Naive thymus-derived CD8-positive, alpha-beta T cell (primary cell): ENCODE measurements around the gene PTPN9. TPM values are rescaled to one million over a fixed set of nuclear protein-coding genes. Genes with fewer than 3 reads are reported as not detected.
"Not testable (repeated sequence)": the region's sequence is repeated elsewhere in the genome, so short reads cannot be mapped to it uniquely, and the experiment has no call there.

ENCODE experiments used
- ATAC-seq, 2 donors: fragments of 150-1000 bp; cut with Tn5 transposase in 1 of 2; sonication (Bioruptor Pico), chemical (Tn5 transposase) in 1 of 2; 1 replicate in 1 of 2; 2 replicates in 1 of 2; pipeline ENCODE4 v1.10.0; 2021; ENCODE audit warnings: mild to moderate bottlenecking in 2 of 2, moderate library complexity in 2 of 2
- POLR2A ChIA-PET: fragments of 350-600 bp; sonication (Branson Sonifier 250); formaldehyde crosslinking; loops from one replicate; lab custom pipeline; 2021; ENCODE audit warnings: antibody characterized with exemption; lab: Charles Lee
- DNase-seq, 10 donors: peaks; one replicate each; pipeline versions ENCODE4 v3.0.0 to v3.0.0-alpha.2; 2020 to 2022
- H3K27ac Mint-ChIP-seq, 10 donors: one replicate each; pipeline ENCODE4 v1.8.0; 2020 to 2022; ENCODE audit warnings: mild to moderate bottlenecking in 10 of 10, mixed read lengths in 10 of 10, moderate library complexity in 4 of 10, inconsistent platforms in 1 of 10
- H3K27me3 Mint-ChIP-seq, 5 donors: one replicate each; pipeline ENCODE4 v1.8.0; 2021 to 2022; ENCODE audit warnings: mixed read lengths in 5 of 5
- H3K36me3 Mint-ChIP-seq, 3 donors: one replicate each; pipeline ENCODE4 v1.8.0; 2020 to 2022; ENCODE audit warnings: mixed read lengths in 3 of 3, mild to moderate bottlenecking in 2 of 3, inconsistent platforms in 1 of 3
- H3K4me1 Mint-ChIP-seq, 4 donors: one replicate each; pipeline ENCODE4 v1.8.0; 2021 to 2022; ENCODE audit warnings: mixed read lengths in 4 of 4
- H3K4me3 Mint-ChIP-seq, 10 donors: one replicate each; pipeline ENCODE4 v1.8.0; 2020 to 2022; ENCODE audit warnings: mild to moderate bottlenecking in 10 of 10, mixed read lengths in 10 of 10, moderate library complexity in 6 of 10, inconsistent platforms in 1 of 10
- H3K9me3 Mint-ChIP-seq, 9 donors: one replicate each; pipeline ENCODE4 v1.8.0; 2020 to 2022; ENCODE audit warnings: mixed read lengths in 9 of 9, mild to moderate bottlenecking in 3 of 9, inconsistent platforms in 1 of 9, moderate library complexity in 1 of 9
- polyA plus RNA-seq, 3 donors: library from polyadenylated mRNA; unstranded; fragments of 300-500 nt; fragmentation: Illumina TruSeq; gene quantifications; one replicate each; pipeline ENCODE4 v1.2.3, GENCODE V29; 2021
- total RNA-seq, 8 experiments: library from RNA in 2 of 8; stranded (reverse) in 2 of 8; gene quantifications; one replicate each; pipeline ENCODE4 v1.2.3 and lab custom pipeline; 2021 to 2026

Gene PTPN9
- total and polyA plus RNA-seq, 5 experiments from 2014 or later, result 10.1 to 19.6 (median 14.0) TPM

DNA sequence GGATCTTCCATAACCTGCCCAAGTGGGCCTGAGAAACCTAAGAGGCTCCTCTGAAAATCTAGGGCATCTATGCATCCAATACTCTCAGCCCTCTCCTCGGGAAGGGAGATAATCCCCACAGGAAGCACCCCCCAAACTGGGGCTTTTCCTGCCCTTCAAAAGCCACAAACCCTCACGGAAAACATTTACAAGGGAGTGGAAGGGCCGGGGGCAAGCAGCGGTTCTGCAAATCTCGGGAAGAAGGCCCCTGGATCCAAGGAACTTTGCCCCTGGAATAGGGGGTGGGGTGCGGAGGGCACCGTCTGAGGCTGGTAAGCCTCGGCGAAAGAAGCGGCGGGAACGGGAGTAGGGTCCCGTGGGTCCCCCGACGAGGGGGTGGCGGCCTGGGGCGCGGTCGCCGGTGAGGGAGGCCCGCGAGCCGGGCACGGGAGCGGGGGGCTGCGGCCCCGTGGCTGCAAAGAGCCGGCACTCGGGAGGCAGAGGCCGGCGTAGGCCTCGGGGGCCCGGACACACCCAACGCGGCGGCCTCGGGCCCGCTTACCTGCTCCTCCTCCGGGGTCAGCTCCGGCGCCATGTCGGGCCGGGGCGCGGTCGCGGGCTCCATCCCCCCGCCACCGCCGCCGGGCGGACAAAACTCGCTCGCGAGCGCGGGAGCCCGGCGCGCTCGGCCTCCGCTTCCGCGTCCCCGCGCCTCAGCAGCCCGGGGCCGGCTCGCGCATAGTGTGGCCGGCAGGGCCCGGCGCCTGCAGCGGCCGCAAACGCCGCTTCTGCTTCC lies 755 bp downstream of the PTPN9 start:
- ATAC-seq (peak; percentile 40 to 68), DNase-seq (peak in 7 of 10 donors; percentile 4 to 32 (median 21))
- Mint-ChIP-seq H3K27me3 (no peaks in the 10 kb centered on the region), H3K9me3 (no peaks in the 10 kb centered on the region), H3K36me3 (no peaks in the 10 kb centered on the region), H3K4me1 (peaks cover 18 to 37% (median 31%) of the 10 kb centered on the region in 4 donors), H3K4me3 (peak overlapping the region; percentile 91 to 96 (median 92)), H3K27ac (peak overlapping the region; percentile 88 to 95 (median 92))
- POLR2A ChIA-PET, result interaction anchor here (0.9 to 3.3 kb wide), 9 partner anchors 27 to 211 kb away, joined by 3 to 38 read pairs (median 6); partner anchors contain the start of genes IMP3, MAN2C1, SIN3A and SNUPN

DNA sequence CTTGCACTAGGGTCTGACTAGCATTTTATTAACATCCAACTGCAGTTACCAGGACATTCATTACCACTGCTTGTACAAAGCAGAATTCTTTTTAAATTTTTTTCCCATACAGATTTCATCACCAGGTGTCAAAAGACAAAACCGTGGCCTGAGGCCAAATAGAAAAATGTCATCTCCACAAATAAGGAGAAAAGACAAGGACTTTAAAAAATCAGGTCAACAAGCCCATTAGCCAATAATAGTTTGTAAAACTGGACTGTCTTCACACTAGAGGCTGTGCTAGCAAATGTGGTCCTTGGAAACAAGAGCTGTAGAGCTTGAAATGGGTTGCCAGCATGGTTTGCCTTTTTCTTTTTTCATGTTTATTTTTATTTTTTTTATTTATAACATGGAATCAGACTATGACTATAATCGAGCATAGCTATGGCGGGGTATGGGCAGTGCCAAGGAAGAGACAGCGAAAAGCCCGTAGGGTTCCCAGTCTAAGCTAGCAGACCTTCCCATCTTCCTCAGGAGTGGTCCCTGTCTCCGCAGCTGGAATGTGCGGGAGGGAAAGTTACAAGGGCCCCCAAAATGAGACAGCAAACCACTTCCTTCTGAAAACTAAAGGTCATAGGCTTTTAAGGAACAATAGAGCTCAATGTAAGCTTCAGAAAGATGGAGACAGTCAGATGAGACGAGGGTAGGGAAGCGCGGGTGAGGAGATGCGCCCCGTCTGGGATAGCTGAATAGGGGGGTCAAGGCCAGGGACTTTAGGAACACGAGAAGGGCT lies 1.5 kb downstream of the PTPN9 start:
- DNase-seq (peak in 2 of 10 donors; percentile 3 to 5), ATAC-seq (no peak)
- peak overlapping the region; percentile 85 to 95 (median 91) for H3K4me3 Mint-ChIP-seq
- POLR2A ChIA-PET, result interaction anchor here (0.9 to 3.3 kb wide), 4 partner anchors 43 to 209 kb away, joined by 3 to 38 read pairs (median 5); partner anchors contain the start of genes IMP3, MAN2C1 and SIN3A
- peak overlapping the region; percentile 88 to 95 (median 92) for H3K27ac Mint-ChIP-seq
- H3K4me1 Mint-ChIP-seq, result peaks cover 20 to 43% (median 37%) of the 10 kb centered on the region in 4 donors
- no peaks in the 10 kb centered on the region for H3K9me3 Mint-ChIP-seq
- no peaks in the 10 kb centered on the region for H3K27me3 Mint-ChIP-seq
- H3K36me3 Mint-ChIP-seq, result no peaks in the 10 kb centered on the region

DNA sequence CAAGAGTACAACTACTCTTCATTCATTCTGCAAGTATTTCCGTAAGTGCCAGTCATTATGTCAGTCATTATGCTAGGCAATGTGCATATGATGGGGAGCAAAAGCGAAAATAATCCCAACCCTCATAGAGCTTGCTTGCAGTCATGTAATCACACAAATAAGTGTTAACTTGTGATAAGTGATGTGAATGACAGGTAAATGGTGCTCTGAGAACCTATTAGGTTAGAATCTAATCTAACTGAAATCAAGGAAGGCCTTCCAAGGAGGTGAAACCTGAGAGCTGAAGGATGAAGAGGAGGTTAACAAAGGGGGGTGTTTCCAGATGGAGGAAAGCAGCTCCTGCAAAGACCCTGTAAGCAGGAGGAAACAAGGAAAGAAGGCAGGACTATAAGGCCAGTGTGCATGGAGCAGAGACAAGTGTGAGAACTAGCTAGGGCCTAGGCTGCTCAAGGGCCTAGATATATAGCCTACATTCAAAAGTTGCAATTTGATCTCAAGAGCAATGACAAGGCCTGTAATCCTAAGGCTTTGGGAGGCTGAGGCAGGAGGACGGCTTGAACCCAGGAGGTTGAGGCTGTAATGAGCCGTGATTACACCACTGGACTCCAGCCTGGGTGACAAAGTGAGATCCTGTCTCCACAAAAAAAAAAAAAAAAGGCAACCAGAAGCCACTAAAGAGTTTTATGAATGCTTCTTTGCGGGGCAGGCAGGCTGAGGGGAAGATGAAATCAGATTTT lies 5.3 kb downstream of the PTPN9 start:
- Mint-ChIP-seq H3K9me3 (no peaks in the 10 kb centered on the region), H3K27ac (peak overlapping the region; percentile 3 to 87 (median 60)), H3K36me3 (peaks cover 0 to 8% (median 0%) of the 10 kb centered on the region in 3 donors), H3K4me3 (peak overlapping the region in 1 of 10 donors; percentile 31), H3K27me3 (no peaks in the 10 kb centered on the region), H3K4me1 (peaks cover 22 to 37% (median 33%) of the 10 kb centered on the region in 4 donors)
- no peak for ATAC-seq
- DNase-seq, result no peak
- POLR2A ChIA-PET, result interaction anchor here (0.7 to 1.3 kb wide), 2 partner anchors 11 to 66 kb away, joined by 3 read pairs; partner anchors contain the start of gene IMP3

DNA sequence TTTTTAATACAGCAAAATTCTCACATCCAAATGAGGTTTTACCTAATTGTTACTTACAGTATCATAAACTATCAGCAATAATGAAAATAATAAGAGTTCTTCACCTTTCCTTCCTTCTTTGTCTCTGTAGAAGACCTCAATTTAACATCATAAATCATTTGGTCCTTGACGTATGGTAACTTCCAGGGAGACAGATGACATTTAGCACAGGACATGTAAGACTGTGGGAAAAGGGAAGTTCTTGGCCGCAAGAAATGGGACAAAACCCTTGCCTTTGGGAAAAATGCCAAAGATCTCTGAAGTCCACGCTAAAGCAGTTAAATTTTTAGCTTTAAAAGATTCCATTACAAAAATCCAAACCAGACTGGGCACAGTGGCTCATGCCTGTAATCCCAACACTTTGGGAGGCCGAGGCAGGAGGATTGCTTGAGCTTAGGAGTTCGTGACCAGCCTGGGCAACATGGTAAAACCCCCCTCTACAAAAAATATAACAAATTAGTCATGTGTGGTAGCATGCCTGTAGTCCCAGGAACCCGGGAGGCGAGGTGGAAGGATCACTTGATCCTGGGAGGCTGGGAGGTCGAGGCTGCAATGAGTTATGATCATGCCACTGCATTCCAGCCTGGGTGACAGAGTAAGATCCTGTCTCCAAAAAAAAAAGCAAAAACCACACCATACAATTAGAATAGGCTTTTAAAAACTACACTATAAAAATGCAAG lies 8.8 kb downstream of the PTPN9 start:
- no peak overlapping the region for H3K4me3 Mint-ChIP-seq
- H3K36me3 Mint-ChIP-seq, result peaks cover 0 to 10% (median 0%) of the 10 kb centered on the region in 3 donors
- no peak for ATAC-seq
- POLR2A ChIA-PET, result interaction anchor here (1.7 to 1.8 kb wide), 2 partner anchors 19 to 69 kb away, joined by 4 to 6 read pairs; partner anchors contain the start of gene IMP3
- no peaks in the 10 kb centered on the region for H3K27me3 Mint-ChIP-seq
- H3K9me3 Mint-ChIP-seq, result no peaks in the 10 kb centered on the region
- H3K4me1 Mint-ChIP-seq, result peaks cover 16 to 32% (median 20%) of the 10 kb centered on the region in 4 donors
- no peak for DNase-seq
- H3K27ac Mint-ChIP-seq, result no peak overlapping the region

DNA sequence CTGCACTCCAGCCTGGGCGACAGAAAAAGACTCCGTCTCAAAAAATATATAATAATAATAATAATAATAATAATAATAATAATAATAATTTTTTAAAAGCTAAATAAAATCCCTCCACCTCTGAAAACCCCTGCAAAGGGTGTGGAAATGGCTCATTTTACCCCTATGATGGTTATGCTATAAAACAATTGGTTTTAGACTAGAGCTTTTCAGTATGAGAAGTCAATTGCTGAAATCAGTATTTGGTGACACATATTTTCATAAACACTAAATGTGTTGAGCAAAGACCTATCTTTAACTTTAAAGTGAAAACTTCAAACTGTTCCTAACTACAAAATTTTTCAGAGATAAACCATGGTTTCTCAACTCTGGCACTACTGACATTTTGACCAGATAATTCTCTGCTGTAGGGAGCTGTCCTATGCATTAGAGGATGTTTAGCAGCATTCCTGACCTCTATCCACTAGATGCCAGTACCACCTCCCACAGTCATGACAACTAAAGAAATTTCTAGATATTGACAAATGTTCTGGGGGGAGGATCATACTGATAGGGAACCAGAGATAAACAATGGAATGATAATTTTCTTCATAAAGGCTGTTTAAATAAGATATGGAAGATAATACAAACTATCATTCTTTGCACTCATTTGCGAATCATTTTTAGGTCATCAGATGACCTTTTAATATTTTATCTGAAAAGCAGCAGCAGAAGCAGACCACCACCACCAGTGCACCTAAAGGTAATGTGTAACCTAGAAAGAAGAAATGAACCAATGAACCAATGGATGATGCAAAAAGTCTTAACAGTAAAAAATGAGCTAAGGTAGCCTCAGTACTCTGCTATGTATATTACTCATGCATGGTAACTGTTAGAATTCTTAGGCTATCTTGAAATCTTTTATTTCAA lies 13.8 kb downstream of the PTPN9 start:
- Mint-ChIP-seq H3K27me3 (no peaks in the 10 kb centered on the region), H3K9me3 (no peaks in the 10 kb centered on the region), H3K4me3 (no peak overlapping the region), H3K27ac (no peak overlapping the region), H3K36me3 (peaks cover 0 to 14% (median 0%) of the 10 kb centered on the region in 3 donors), H3K4me1 (peaks cover 0 to 16% (median 6%) of the 10 kb centered on the region in 4 donors)
- POLR2A ChIA-PET, result no interaction called here
- ATAC-seq (no peak), DNase-seq (no peak)

DNA sequence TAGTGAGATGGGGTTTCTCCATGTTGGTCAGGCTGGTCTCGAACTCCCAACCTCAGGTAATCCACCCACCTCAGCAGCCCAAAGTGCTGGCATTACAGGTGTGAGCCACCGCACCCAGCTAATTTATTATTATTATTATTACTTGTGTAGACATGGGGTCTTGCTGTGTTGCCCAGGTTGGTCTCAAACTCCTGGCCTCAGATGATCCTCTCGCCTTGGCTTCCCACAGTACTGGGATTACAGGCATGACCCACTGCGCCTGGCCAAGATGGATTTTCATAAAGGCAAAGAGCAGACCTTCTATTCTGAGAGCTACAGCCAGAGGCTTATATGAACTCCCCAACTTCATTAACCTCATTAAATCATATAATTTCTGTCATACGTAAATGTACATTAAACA lies 17.2 kb downstream of the PTPN9 start:
- Mint-ChIP-seq H3K4me1 (peaks cover 0 to 9% (median 3%) of the 10 kb centered on the region in 4 donors), H3K27me3 (no peaks in the 10 kb centered on the region), H3K9me3 (no peaks in the 10 kb centered on the region), H3K36me3 (peaks cover 0 to 10% (median 0%) of the 10 kb centered on the region in 3 donors), H3K27ac (peak overlapping the region in 1 of 10 donors; percentile 17), H3K4me3 (no peak overlapping the region)
- no peak for DNase-seq
- POLR2A ChIA-PET, result no interaction called here
- no peak for ATAC-seq

DNA sequence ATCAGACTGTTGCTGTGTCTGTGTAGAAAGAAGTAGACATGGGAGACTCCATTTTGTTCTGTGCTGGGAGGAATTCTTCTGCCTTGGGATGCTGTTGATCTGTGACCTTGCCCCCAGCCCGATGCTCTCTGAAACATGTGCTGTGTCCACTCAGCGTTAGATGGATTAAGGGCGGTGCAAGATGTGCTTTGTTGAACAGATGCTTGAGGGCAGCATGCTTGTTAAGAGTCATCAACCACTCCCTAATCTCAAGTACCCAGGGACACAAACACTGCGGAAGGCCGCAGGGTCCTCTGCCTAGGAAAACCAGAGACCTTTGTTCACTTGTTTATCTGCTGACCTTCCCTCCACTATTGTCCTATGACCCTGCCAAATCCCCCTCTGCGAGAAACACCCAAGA lies 19.8 kb downstream of the PTPN9 start:
- POLR2A ChIA-PET, H3K4me1 Mint-ChIP-seq, H3K27me3 Mint-ChIP-seq, H3K27ac Mint-ChIP-seq, H3K36me3 Mint-ChIP-seq, DNase-seq, ATAC-seq, H3K9me3 Mint-ChIP-seq, H3K4me3 Mint-ChIP-seq: not testable (repeated sequence)

DNA sequence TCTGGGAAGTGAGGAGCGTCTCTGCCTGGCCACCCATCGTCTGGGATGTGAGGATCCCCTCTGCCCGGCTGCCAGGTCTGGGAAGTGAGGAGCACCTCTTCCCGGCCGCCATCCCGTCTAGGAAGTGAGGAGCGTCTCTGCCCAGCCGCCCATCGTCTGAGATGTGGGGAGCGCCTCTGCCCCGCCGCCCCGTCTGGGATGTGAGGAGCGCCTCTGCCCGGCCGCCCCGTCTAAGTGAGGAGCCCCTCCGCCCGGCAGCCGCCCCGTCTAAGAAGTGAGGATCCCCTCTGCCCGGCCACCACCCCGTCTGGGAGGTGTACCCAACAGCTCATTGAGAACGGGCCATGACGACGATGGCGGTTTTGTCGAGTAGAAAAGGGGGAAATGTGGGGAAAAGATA lies 20.2 kb downstream of the PTPN9 start:
- DNase-seq, H3K27ac Mint-ChIP-seq, H3K27me3 Mint-ChIP-seq, H3K4me1 Mint-ChIP-seq, ATAC-seq, H3K9me3 Mint-ChIP-seq, H3K4me3 Mint-ChIP-seq, H3K36me3 Mint-ChIP-seq, POLR2A ChIA-PET: not testable (repeated sequence)

DNA sequence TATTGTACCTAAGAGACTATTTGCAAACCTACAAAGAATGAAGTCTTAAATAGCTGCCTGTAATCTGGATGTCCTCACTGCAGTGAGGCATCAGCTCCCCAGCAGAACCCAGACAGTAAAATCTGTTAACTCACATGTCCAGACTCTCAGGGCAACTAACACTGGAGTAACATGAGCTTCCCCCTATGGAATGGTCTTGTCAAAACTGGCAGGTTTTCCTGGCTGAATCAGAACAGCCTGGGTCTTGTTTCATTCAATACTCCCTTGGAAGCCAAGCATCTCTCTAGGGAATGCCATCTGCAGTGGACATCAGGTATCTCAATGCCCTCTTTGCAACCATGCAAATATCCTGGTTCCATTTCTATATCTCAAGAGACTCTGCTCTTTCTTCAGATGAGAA lies 24.4 kb downstream of the PTPN9 start:
- H3K27me3 Mint-ChIP-seq, result no peaks in the 10 kb centered on the region
- no peak overlapping the region for H3K4me3 Mint-ChIP-seq
- DNase-seq, result no peak
- peak overlapping the region in 2 of 10 donors; percentile 15 to 31 for H3K27ac Mint-ChIP-seq
- H3K9me3 Mint-ChIP-seq, result no peaks in the 10 kb centered on the region
- POLR2A ChIA-PET, result no interaction called here
- peaks cover 6 to 11% (median 8%) of the 10 kb centered on the region in 4 donors for H3K4me1 Mint-ChIP-seq
- H3K36me3 Mint-ChIP-seq, result peaks cover 0 to 4% (median 0%) of the 10 kb centered on the region in 3 donors
- ATAC-seq, result no peak

DNA sequence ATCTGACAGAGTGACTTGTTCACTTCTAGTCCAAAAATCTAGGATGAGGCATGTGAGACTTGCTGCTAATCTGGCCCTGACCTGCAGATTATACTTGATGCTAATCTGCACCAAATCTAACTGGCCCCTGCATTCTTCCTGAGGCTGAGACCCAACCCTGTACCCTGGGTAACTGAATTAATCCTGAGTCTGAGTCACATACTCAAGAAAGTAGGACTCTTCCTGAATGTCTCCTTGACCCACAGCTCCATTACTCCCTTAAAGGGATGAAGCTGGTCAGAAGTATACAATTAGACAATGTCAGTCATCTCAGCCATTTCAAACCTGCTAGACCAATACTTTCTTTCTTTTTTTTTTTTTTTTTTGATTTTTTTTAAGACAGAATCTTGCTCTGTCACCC lies 25.5 kb downstream of the PTPN9 start:
- Mint-ChIP-seq H3K27ac (peak overlapping the region in 1 of 10 donors; percentile 13), H3K9me3 (no peaks in the 10 kb centered on the region), H3K4me3 (no peak overlapping the region), H3K27me3 (no peaks in the 10 kb centered on the region), H3K36me3 (no peaks in the 10 kb centered on the region), H3K4me1 (peaks cover 6 to 11% (median 8%) of the 10 kb centered on the region in 4 donors)
- ATAC-seq, result no peak
- POLR2A ChIA-PET, result no interaction called here
- DNase-seq, result no peak

DNA sequence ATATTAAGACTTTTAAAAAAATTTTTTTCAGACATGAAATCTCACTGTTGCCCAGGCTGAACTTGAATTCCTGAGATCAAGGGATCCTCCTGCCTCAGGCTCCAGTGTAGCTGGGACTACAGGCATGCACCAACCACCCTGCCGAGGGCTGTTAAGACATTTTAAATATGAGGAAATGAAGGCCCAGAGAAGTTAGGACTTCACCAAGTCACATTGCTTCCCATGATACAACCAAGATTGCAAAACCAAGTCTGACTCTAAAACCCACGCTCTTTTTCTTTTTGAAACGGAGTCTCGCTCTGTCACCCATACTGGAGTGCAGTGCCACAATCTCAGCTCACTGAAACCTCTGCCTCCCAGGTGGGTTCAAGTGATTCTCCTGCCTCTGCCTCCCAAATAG lies 28.0 kb downstream of the PTPN9 start:
- H3K4me1 Mint-ChIP-seq, result peaks cover 8 to 16% (median 10%) of the 10 kb centered on the region in 4 donors
- H3K4me3 Mint-ChIP-seq, result no peak overlapping the region
- no peaks in the 10 kb centered on the region for H3K9me3 Mint-ChIP-seq
- H3K36me3 Mint-ChIP-seq, result no peaks in the 10 kb centered on the region
- ATAC-seq, result no peak
- POLR2A ChIA-PET, result no interaction called here
- H3K27me3 Mint-ChIP-seq, result no peaks in the 10 kb centered on the region
- DNase-seq, result no peak
- peak overlapping the region in 1 of 10 donors; percentile 27 for H3K27ac Mint-ChIP-seq
